Measurements from ENCODE around the gene CLTCL1. TPM values are rescaled to one million over a fixed set of nuclear protein-coding genes. Genes with fewer than 3 reads are reported as not detected.

Gene CLTCL1
- total and polyA plus RNA-seq, 2 donors (not counting 1 experiment from before 2014, with no cell fraction given), result 1.0 to 5.5 TPM

Small RNA genes within 50 kb of the gene (small RNA-seq; reads per million reads assigned to genes)
- not detected for gene AC000081.1 (ENCODE audit: insufficient read length, low read depth, low replicate concordance)
- gene RF00398 (ENCODE audit: insufficient read length, low read depth, low replicate concordance), result 0.57 reads per million

Other genes with a start within 250 kb of the CLTCL1 start
- 49.5 and 50.4 TPM in 2 replicates for gene DGCR2, start 169.3 kb downstream of the CLTCL1 start, total RNA-seq
- gene DGCR2, start 169.3 kb downstream of the CLTCL1 start, polyA plus RNA-seq, result 28.6 and 28.8 TPM in 2 replicates
- gene TSSK2, start 160.4 kb downstream of the CLTCL1 start, total RNA-seq, result not detected in 2 replicates
- gene TSSK2, start 160.4 kb downstream of the CLTCL1 start, polyA plus RNA-seq, result 0.15 and 0.17 TPM in 2 replicates
- gene ESS2, start 147.1 kb downstream of the CLTCL1 start, total RNA-seq, result 21.1 and 22.2 TPM in 2 replicates
- gene ESS2, start 147.1 kb downstream of the CLTCL1 start, polyA plus RNA-seq, result 19.4 and 48.7 TPM in 2 replicates
- gene GSC2, start 141.4 kb downstream of the CLTCL1 start, total RNA-seq, result not detected in 2 replicates
- gene GSC2, start 141.4 kb downstream of the CLTCL1 start, polyA plus RNA-seq, result not detected in 2 replicates
- gene SLC25A1, start 113.0 kb downstream of the CLTCL1 start, total RNA-seq, result 47.7 and 48.4 TPM in 2 replicates
- gene SLC25A1, start 113.0 kb downstream of the CLTCL1 start, polyA plus RNA-seq, result 30.8 and 41.3 TPM in 2 replicates
- 34.5 and 40.8 TPM in 2 replicates for gene HIRA, start 140.0 kb upstream of the CLTCL1 start, total RNA-seq
- 28.3 and 35.8 TPM in 2 replicates for gene HIRA, start 140.0 kb upstream of the CLTCL1 start, polyA plus RNA-seq
- gene MRPL40, start 140.8 kb upstream of the CLTCL1 start, total RNA-seq, result 18.0 and 21.9 TPM in 2 replicates
- gene MRPL40, start 140.8 kb upstream of the CLTCL1 start, polyA plus RNA-seq, result 9.6 and 12.5 TPM in 2 replicates
- 47.2 and 55.1 TPM in 2 replicates for gene C22orf39, start 156.0 kb upstream of the CLTCL1 start, total RNA-seq
- 33.9 and 37.7 TPM in 2 replicates for gene C22orf39, start 156.0 kb upstream of the CLTCL1 start, polyA plus RNA-seq
- 43.5 and 44.2 TPM in 2 replicates for gene UFD1, start 187.5 kb upstream of the CLTCL1 start, total RNA-seq
- 42.2 and 70.1 TPM in 2 replicates for gene UFD1, start 187.5 kb upstream of the CLTCL1 start, polyA plus RNA-seq
- gene CDC45, start 188.2 kb upstream of the CLTCL1 start, total RNA-seq, result 0.49 and 0.56 TPM in 2 replicates
- gene CDC45, start 188.2 kb upstream of the CLTCL1 start, polyA plus RNA-seq, result 0.61 and 1.4 TPM in 2 replicates
- not detected in 2 replicates for gene CLDN5, start 232.7 kb upstream of the CLTCL1 start, total RNA-seq
- gene CLDN5, start 232.7 kb upstream of the CLTCL1 start, polyA plus RNA-seq, result 0.12 TPM in 1 of 2 replicates, not detected in the other

Measured in B cell (primary cell).